K562 (cell line): ENCODE measurements around the gene BAG1. TPM values are rescaled to one million over a fixed set of nuclear protein-coding genes. Genes with fewer than 3 reads are reported as not detected.

Experiments used
- ATAC-seq: fragments of 200-7000 bp; cut with Tn5 transposase; 3 replicates; pipeline ENCODE4 v1.9.1; 2020; ENCODE audit warnings: moderate library complexity
- BruUV-seq: library from RNA; stranded (reverse); fragments of 400-500 nt; replicated peaks from 2 replicates; lab custom pipeline; 2021; lab: Mats Ljungman, UMichigan
- CTCF ChIA-PET: fragments of 300-600 bp; formaldehyde crosslinking; extraction: SDS; loops from one replicate; lab custom pipeline; 2021; ENCODE audit warnings: low intra/inter-chr PET ratio; lab: Yijun Ruan, JAX
- POLR2A ChIA-PET: fragments of 300-600, 350-650 bp; sonication (Branson Sonifier 250); formaldehyde crosslinking; extraction: SDS; loops from one replicate; lab custom pipeline; 2021; ENCODE audit warnings: antibody characterized with exemption, inconsistent platforms; lab: Yijun Ruan, JAX
- DNase-seq, 4 experiments: peaks; one replicate each; pipeline versions ENCODE4 v3.0.0 to v3.0.0-alpha.2; 2011 to 2018; ENCODE audit warnings: low spot score in 3 of 4, mixed read lengths in 3 of 4; ENCODE audit errors: extremely low read depth in 1 of 4
- FAIRE-seq: peaks from 2 replicates; lab custom pipeline; 2011; peaks lifted over from hg19 to GRCh38; lab: Jason Lieb, UNC
- H2AFZ ChIP-seq: 2 replicates; pipeline ENCODE4 v1.6.0; 2011; ENCODE audit warnings: low read depth, low read length, control low read depth, inconsistent platforms
- H3K27ac ChIP-seq: fragments of 200-600 bp; 3 replicates; pipeline ENCODE4 v1.8.0; 2011; ENCODE audit warnings: low read depth, mild to moderate bottlenecking, control low read depth, inconsistent platforms, low read length, moderate library complexity, mixed read lengths; ENCODE audit errors: extremely low read depth
- H3K27me3 ChIP-seq, 2 experiments: fragments of 300-600 bp in 1 of 2; 2 replicates in 1 of 2; 3 replicates in 1 of 2; pipeline versions ENCODE4 v1.6.0 to v1.8.0; 2011; ENCODE audit warnings: inconsistent platforms in 2 of 2, low read length in 2 of 2, mild to moderate bottlenecking in 1 of 2, mixed read lengths in 1 of 2, moderate library complexity in 1 of 2; ENCODE audit not compliant: control insufficient read depth in 2 of 2, insufficient read depth in 2 of 2
- H3K36me3 ChIP-seq: fragments of 300-600 bp; 3 replicates; pipeline ENCODE4 v1.8.0; 2011; ENCODE audit warnings: mild to moderate bottlenecking, low read length, inconsistent platforms; ENCODE audit not compliant: control insufficient read depth, insufficient read depth
- H3K4me1 ChIP-seq, 2 experiments: fragments of 200-600 bp in 1 of 2; replicated peaks in 1 of 2; 2 replicates in 1 of 2; 3 replicates in 1 of 2; pipeline versions ENCODE4 v1.5.1 to v1.8.0; 2011; ENCODE audit warnings: inconsistent platforms in 2 of 2, low read length in 2 of 2, mild to moderate bottlenecking in 1 of 2, mixed read lengths in 1 of 2, moderate library complexity in 1 of 2; ENCODE audit not compliant: control insufficient read depth in 2 of 2, insufficient read depth in 2 of 2
- H3K4me2 ChIP-seq: 2 replicates; pipeline ENCODE4 v1.6.1; 2011; ENCODE audit warnings: low read length, control low read depth, inconsistent platforms, mixed read lengths; ENCODE audit not compliant: insufficient read depth
- H3K4me3 ChIP-seq: fragments of 200-600 bp; sonication (generic), shearing (Covaris generic); 2 replicates; pipeline ENCODE4 v1.5.1; 2016; ENCODE audit warnings: control low read depth, inconsistent platforms
- H3K79me2 ChIP-seq: fragments of 200-600 bp; 3 replicates; pipeline ENCODE4 v1.8.0; 2011; ENCODE audit warnings: low read length, inconsistent platforms; ENCODE audit not compliant: control insufficient read depth, insufficient read depth
- H3K9ac ChIP-seq, 2 experiments: 2 replicates each; pipeline versions ENCODE4 v1.6.0 to v1.6.1; 2011; ENCODE audit warnings: low read depth in 2 of 2, low read length in 2 of 2, control low read depth in 1 of 2, inconsistent platforms in 1 of 2, mild to moderate bottlenecking in 1 of 2, mixed read lengths in 1 of 2; ENCODE audit not compliant: insufficient read depth in 1 of 2
- H3K9me1 ChIP-seq: one replicate; pipeline ENCODE4 v1.6.0; 2011; ENCODE audit warnings: inconsistent platforms, mild to moderate bottlenecking, low read length, moderate library complexity; ENCODE audit not compliant: control insufficient read depth, insufficient read depth
- H3K9me3 ChIP-seq: replicated peaks from 2 replicates; pipeline ENCODE4 v1.5.1; 2011; ENCODE audit warnings: low read depth, low read length, inconsistent platforms; ENCODE audit not compliant: control insufficient read depth, insufficient read depth
- H4K20me1 ChIP-seq: replicated peaks from 2 replicates; pipeline ENCODE4 v1.6.1; 2011; ENCODE audit warnings: low read length, inconsistent platforms, mixed read lengths; ENCODE audit not compliant: control insufficient read depth, insufficient read depth
- CHAMP1 ChIP-seq: fragments of 450-650 bp; IDR thresholded peaks from 2 replicates; pipeline ENCODE4 v1.6.1; 2016; ENCODE audit warnings: mild to moderate bottlenecking
- HCFC1 ChIP-seq: IDR thresholded peaks from 2 replicates; pipeline ENCODE4 v1.6.1; 2012; ENCODE audit warnings: low read depth, low read length, improper control_type of control experiment
- POLR2B ChIP-seq: fragments of 450-650 bp; IDR thresholded peaks from 2 replicates; pipeline ENCODE4 v1.6.1; 2018; ENCODE audit warnings: low read depth; ENCODE audit not compliant: partially characterized antibody
- POU5F1 ChIP-seq: fragments of 150-350 bp; IDR thresholded peaks from 2 replicates; pipeline ENCODE4 v1.6.1; 2014; ENCODE audit warnings: borderline replicate concordance, low read length, low read depth, mild to moderate bottlenecking; ENCODE audit not compliant: partially characterized antibody
- PPARD ChIP-seq: fragments of 250-450 bp; sonication (Bioruptor Pico); IDR thresholded peaks from 2 replicates; pipeline ENCODE4 v1.8.0; 2022; ENCODE audit warnings: inconsistent platforms, mild to moderate bottlenecking, moderate library complexity
- RBBP5 ChIP-seq: fragments of 200-600 bp; sonication (generic); IDR thresholded peaks from 2 replicates; pipeline ENCODE4 v1.6.1; 2012; ENCODE audit warnings: borderline replicate concordance, mild to moderate bottlenecking, low read length, control low read depth, inconsistent platforms; ENCODE audit not compliant: insufficient read depth, poor library complexity, severe bottlenecking
- SMARCE1 ChIP-seq: fragments of 450-650 bp; IDR thresholded peaks from 2 replicates; pipeline ENCODE4 v1.7.1; 2016; ENCODE audit warnings: mild to moderate bottlenecking
- TAF15 ChIP-seq: fragments of 200-400 bp; formaldehyde crosslinking; IDR thresholded peaks from 2 replicates; pipeline ENCODE4 v1.6.1; 2017; ENCODE audit warnings: mild to moderate bottlenecking, low read depth, low read length, moderate library complexity
- WGBS: fragments of 100-300 bp; shearing (Covaris generic); methylation state at CpG from one replicate; pipeline ENCODE4 v1.1.6; 2016; ENCODE audit warnings: low coverage, mixed read lengths; ENCODE audit not compliant: insufficient coverage; ENCODE audit errors: missing lambda C conversion rate; 5-methylcytosine and 5-hydroxymethylcytosine counted together
- in situ Hi-C: fragments of 300-500 bp; cut with MboI; formaldehyde crosslinking; loops from 4 replicates; pipeline ENCODE4 v1.15.0; 2018; ENCODE audit warnings: inconsistent platforms, mixed read lengths
- intact Hi-C: fragments of 100-400 bp; cut with micrococcal nuclease; formaldehyde crosslinking; loops from 2 replicates; pipeline ENCODE4 v1.14.2; 2022
- polyA plus RNA-seq, 8 experiments: library from polyadenylated mRNA; depleted of rRNA in 4 of 8; stranded (reverse) in 5 of 8; unstranded in 3 of 8; fragments of >200 nt; fragmentation: Nextera tagmentation in 2 of 8; fragmentation: Illumina TruSeq in 1 of 8; extraction: Ambion mirVana in 2 of 8; extraction: Trizol in 1 of 8; gene quantifications; 2 replicates each; pipeline versions ENCODE4 v1.2.1 to v1.2.3, GENCODE V29; 2011 to 2014; ENCODE audit warnings: inconsistent platforms in 1 of 8, missing spikeins in 1 of 8
- total RNA-seq, 7 experiments: library from RNA; depleted of rRNA in 6 of 7; stranded (reverse); fragments of >200 nt in 6 of 7; fragmentation: Illumina TruSeq in 2 of 7; extraction: Trizol in 2 of 7; gene quantifications; 2 replicates each; pipeline versions ENCODE4 v1.2.1 to v1.2.3, GENCODE V29; 2011 to 2021; ENCODE audit warnings: low replicate concordance in 1 of 7

The BAG1 gene
- total and polyA plus RNA-seq, 9 of the 15 experiments (the other 6 are each of a cell fraction or from before 2014, with no cell fraction given) = 9.7 to 106 (median 56.9) TPM

- no peak overlapping the region for H3K4me3 ChIP-seq
- 45% methylated on average over 2 of the region's 2 CpGs for whole genome bisulfite sequencing
- intact Hi-C loops (no loop called here), in situ Hi-C loops (no loop called here)
- TF ChIP-seq TAF15 (no peak), POLR2B (no peak), CHAMP1 (no peak), SMARCE1 (no peak), RBBP5 (no peak), HCFC1 (no peak), POU5F1 (no peak), PPARD (CRISPR knock-in tag) (no peak)
- peaks cover 91% of the 10 kb centered on the region for H3K36me3 ChIP-seq
- no peak overlapping the region for H3K27ac ChIP-seq
- POLR2A ChIA-PET = no interaction called here
- no peak overlapping the region for H3K9ac ChIP-seq
- no peak for FAIRE-seq
- no peaks in the 10 kb centered on the region for H3K9me3 ChIP-seq
- H3K4me1 ChIP-seq = no peaks in the 10 kb centered on the region
- no peaks in the 10 kb centered on the region for H3K9me1 ChIP-seq
- H3K79me2 ChIP-seq = no peaks in the 10 kb centered on the region
- no peaks in the 10 kb centered on the region for H3K27me3 ChIP-seq
- no peak for ATAC-seq
- CTCF ChIA-PET = no interaction called here
- DNase-seq = no peak
- no TSS peak for BruUV-seq
- H2AFZ ChIP-seq = no peak overlapping the region
- H4K20me1 ChIP-seq = no peaks in the 10 kb centered on the region
- no peak overlapping the region for H3K4me2 ChIP-seq
Measured at GRCh38 chr9:33311953-33312352, 47.4 kb upstream of the BAG1 start.
